ENCODE data around the gene ARFGEF2. TPM values are rescaled to one million over a fixed set of nuclear protein-coding genes. Genes with fewer than 3 reads are reported as not detected.

The ARFGEF2 gene
- total RNA-seq, 3 donors from 2014 or later: 46.2 to 73.8 (median 68.0) TPM

GRCh38 chr20:48952656-48953055, 31.1 kb downstream of the ARFGEF2 start:
- intact Hi-C loops (cut with DNase I, micrococcal nuclease): no loop called here
- no peak for DNase-seq
- H3K9me3 ChIP-seq: no peaks in the 10 kb centered on the region
- ATAC-seq: no peak
- H3K36me3 ChIP-seq (ENCODE audit: low read depth): peaks cover 5% of the 10 kb centered on the region
- no peak overlapping the region for H3K4me3 ChIP-seq
- H3K4me1 ChIP-seq (ENCODE audit: low read depth): peaks cover 13% of the 10 kb centered on the region
- no peak for TF ChIP-seq CTCF (IDR thresholded peaks at IDR 0.05)

DNA sequence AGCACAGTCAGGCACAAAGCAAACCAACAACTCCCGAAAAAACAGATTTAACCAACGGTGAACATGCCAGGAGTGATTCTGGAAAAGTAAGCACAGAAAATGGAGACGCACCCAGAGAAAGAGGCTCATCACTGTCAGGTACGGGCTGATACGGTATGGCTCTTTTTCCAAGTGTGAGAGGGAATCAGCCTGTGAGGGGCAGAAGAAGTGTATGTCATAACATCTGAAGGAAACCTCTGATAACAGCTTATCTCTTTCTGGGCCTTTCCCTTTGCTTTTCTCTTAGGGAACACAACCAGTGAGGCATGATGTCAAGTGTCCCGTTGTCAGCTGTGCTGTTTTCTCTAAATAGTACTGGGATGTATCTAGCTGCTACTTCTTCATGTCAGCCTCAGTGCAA, 32.1 kb downstream of the ARFGEF2 start:
- intact Hi-C loops (cut with DNase I, micrococcal nuclease): no loop called here
- peaks cover 5% of the 10 kb centered on the region for H3K36me3 ChIP-seq (ENCODE audit: low read depth)

GRCh38 chr20:48956052-48956451, 34.5 kb downstream of the ARFGEF2 start:
- Histone ChIP-seq H3K36me3 (ENCODE audit: low read depth) (peaks cover 5% of the 10 kb centered on the region), H3K4me1 (ENCODE audit: low read depth) (no peaks in the 10 kb centered on the region), H3K4me3 (no peak overlapping the region), H3K9me3 (no peaks in the 10 kb centered on the region)
- no peak for TF ChIP-seq CTCF (IDR thresholded peaks at IDR 0.05)
- DNase-seq (no peak), ATAC-seq (no peak)
- intact Hi-C loops (cut with DNase I, micrococcal nuclease): no loop called here

More for the DNA sequence above, 32.1 kb downstream of the ARFGEF2 start:
- H3K4me1 ChIP-seq (ENCODE audit: low read depth): peaks cover 6% of the 10 kb centered on the region
- no peak for DNase-seq
- H3K9me3 ChIP-seq: no peaks in the 10 kb centered on the region
- no peak for ATAC-seq
- H3K4me3 ChIP-seq: no peak overlapping the region
- no peak for TF ChIP-seq CTCF (IDR thresholded peaks at IDR 0.05)

- intact Hi-C loops (cut with DNase I, micrococcal nuclease): no loop called here
- H3K9me3 ChIP-seq: no peaks in the 10 kb centered on the region
- ATAC-seq: no peak
- H3K4me1 ChIP-seq (ENCODE audit: low read depth): no peaks in the 10 kb centered on the region
- H3K4me3 ChIP-seq: no peak overlapping the region
- TF ChIP-seq CTCF (IDR thresholded peaks at IDR 0.05): no peak
- peaks cover 5% of the 10 kb centered on the region for H3K36me3 ChIP-seq (ENCODE audit: low read depth)
- no peak for DNase-seq
Measured at GRCh38 chr20:48957053-48957481, 35.6 kb downstream of the ARFGEF2 start.

DNA sequence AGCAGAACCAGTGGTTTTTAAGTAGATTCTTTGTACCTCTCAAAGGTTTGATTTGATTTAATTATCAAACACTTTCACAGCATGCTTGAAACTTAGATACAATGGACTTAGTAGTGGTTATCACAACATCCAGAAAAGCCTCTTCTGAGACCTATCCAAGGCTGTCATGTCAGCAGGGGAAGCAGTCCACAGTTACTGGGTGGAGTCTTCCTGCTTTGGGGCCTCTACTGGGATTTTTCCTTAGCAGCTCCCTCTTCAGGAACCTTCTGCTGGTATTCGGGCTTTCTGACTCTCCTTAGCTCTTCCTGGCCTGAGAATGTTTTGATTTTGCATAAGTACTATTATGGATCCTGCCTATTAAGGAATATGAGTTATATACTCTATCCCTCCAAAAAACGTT, 36.0 kb downstream of the ARFGEF2 start:
- ATAC-seq (no peak), DNase-seq (no peak)
- intact Hi-C loops (cut with DNase I, micrococcal nuclease): no loop called here
- Histone ChIP-seq H3K4me1 (ENCODE audit: low read depth) (no peaks in the 10 kb centered on the region), H3K4me3 (no peak overlapping the region), H3K9me3 (no peaks in the 10 kb centered on the region), H3K36me3 (ENCODE audit: low read depth) (peaks cover 5% of the 10 kb centered on the region)
- TF ChIP-seq CTCF (IDR thresholded peaks at IDR 0.05): no peak

DNA sequence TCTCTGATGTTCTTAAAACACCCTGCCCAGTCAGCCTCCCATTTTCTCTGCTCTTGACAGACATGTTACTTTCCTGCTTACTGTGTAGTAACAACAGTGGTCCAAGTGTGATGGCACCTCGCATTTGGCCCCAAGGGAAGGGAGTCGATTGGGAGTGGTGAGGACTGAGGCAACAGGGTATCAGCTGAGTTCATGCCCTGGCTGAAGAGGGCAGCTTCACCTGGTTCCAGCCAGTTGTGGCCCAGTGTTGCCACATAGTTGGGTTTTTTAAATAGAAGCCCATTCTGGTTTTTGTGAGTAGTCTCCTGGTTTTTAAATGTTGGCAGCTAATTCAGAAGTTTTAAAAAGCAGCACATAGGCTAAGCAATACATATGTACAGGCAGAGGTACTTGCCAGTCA, 37.2 kb downstream of the ARFGEF2 start:
- intact Hi-C loops (cut with DNase I, micrococcal nuclease): no loop called here
- ATAC-seq: no peak
- DNase-seq: no peak
- Histone ChIP-seq H3K4me1 (ENCODE audit: low read depth) (no peaks in the 10 kb centered on the region), H3K4me3 (no peak overlapping the region), H3K36me3 (ENCODE audit: low read depth) (peaks cover 3% of the 10 kb centered on the region), H3K9me3 (no peaks in the 10 kb centered on the region)
- no peak for TF ChIP-seq CTCF (IDR thresholded peaks at IDR 0.05)
